Endothelial cell of umbilical vein (primary cell): ENCODE data around the gene TMC4.

Experiments used
- CTCF ChIP-seq, 2 donors: IDR thresholded peaks; 1 replicate in 1 of 2; 2 replicates in 1 of 2; pipeline ENCODE4 v1.5.1; 2011; ENCODE audit warnings: low read length in 2 of 2, mild to moderate bottlenecking in 2 of 2, moderate library complexity in 2 of 2, control low read depth in 1 of 2, inconsistent platforms in 1 of 2, low read depth in 1 of 2; ENCODE audit not compliant: insufficient read depth in 1 of 2; ENCODE audit errors: extremely low read depth in 1 of 2
- MYC ChIP-seq: IDR thresholded peaks from one replicate; pipeline ENCODE4 v1.6.1; 2011; ENCODE audit warnings: mild to moderate bottlenecking, low read depth, low read length
- POLR2A ChIP-seq: IDR thresholded peaks from 2 replicates; pipeline ENCODE4 v1.6.1; 2012; ENCODE audit warnings: low read depth, mild to moderate bottlenecking, control low read depth, low read length

GRCh38 chr19:54151362-54152035, 21.5 kb downstream of the TMC4 start:
- no peak for TF ChIP-seq CTCF (IDR thresholded peaks at IDR 0.05; ENCODE audit: extremely low read depth in 1 of 2, insufficient read depth in 1 of 2, low read depth in 1 of 2, low read length in 2 of 2)
- TF ChIP-seq MYC = no peak
- TF ChIP-seq POLR2A = no peak
